GM19043 (cell line): Measurements from ENCODE around the gene ASTN2.

Source experiments
- ATAC-seq: cut with Tn5 transposase; IDR thresholded peaks from one replicate; pipeline ENCODE4 v1.9.1; 2021; ENCODE audit warnings: low read depth; ENCODE audit not compliant: unreplicated experiment

ASTN2 gene

DNA sequence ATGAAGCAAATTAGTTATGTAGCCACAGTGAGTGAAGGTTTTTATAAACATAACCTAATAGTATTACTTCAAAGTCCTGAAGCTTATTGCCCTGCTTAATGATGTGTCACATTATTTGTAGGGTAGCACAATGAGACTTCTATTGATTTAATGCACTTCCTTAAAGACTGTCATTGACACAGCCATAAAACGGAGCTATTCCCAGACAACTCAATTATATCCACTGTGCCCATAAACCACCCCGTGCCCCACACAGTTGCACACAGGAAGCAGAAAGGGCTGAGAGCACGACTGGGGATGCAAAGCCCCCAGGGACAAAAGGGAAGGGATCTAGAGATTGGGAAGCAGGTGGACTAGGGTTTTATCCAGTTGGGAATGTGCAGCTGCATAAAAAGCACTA lies 690.7 kb downstream of the ASTN2 start:
- no peak for ATAC-seq

DNA sequence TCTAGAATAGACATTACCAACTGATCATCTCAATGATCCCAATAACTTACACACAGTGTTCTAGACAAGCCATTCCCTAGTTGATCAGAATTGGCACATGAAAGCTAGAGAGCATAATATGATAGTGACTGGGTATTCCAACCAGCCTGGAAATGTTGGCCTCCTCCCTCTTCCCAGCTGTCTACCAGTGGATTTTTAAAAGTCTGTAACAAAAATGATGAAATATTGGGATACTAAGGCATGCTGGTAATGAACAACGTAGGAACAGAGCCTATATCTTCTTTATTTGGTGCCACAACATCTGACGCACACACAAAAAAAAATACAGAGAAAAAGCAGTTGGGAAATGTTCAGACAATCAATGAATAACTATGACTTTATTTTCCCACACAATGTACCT lies 692.9 kb downstream of the ASTN2 start:
- ATAC-seq: no peak

DNA sequence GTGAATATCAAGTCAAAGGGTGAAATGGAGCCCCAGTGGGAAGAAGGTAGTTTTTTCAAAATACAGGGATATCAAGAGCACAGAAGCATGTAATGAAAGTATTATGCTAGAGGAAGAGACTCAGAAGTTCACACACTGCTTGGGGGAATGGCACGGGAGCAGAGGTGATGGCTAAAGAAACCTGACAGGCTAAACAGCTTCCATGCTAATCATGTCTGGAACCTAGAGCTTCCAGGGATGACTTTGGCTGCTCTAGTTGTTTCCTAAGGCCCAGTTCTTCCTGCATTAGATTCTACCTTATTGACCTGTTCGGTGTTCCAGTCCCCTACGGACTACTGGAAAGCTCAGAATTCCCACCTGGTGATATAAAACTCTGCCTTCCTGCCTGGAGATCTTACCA lies 693.4 kb downstream of the ASTN2 start:
- no peak for ATAC-seq

DNA sequence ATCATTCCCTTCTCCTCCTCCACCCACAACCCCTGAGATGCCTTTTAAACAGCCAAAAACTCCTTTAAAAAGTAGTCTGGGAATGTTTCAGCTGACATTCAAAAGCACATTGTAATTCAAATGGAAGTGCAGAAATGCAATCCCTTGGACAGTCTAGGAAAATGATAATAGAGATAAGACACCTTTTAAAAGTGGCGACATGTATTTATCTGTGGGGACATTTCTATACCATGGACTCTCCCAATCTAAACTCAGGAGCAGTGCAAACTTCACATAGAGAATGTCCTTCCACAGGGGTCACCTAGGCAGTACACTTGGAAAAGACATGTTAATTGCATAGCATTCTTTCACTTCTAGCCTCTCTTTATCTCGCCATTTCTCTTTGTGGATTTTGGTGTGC lies 694.7 kb downstream of the ASTN2 start:
- ATAC-seq: no peak

DNA sequence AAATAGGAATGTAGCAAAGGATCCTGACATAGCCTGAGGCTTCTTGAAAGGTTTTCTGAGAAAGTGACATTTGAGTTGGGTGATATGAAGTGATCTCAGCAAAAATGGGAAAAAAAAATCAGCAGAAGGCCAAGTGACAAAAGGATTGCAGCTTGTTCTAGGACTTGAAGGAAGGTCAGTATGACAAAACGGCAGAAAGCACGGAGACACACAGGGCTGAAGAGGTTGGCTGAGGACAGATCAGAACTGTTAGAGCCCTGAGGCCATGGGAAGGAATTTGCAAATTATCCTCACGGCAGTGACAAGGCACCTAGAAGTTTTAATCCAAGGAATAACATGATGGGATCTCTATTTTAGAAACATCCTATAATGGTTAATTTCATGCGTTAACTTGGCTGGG lies 696.7 kb downstream of the ASTN2 start:
- ATAC-seq: no peak

DNA sequence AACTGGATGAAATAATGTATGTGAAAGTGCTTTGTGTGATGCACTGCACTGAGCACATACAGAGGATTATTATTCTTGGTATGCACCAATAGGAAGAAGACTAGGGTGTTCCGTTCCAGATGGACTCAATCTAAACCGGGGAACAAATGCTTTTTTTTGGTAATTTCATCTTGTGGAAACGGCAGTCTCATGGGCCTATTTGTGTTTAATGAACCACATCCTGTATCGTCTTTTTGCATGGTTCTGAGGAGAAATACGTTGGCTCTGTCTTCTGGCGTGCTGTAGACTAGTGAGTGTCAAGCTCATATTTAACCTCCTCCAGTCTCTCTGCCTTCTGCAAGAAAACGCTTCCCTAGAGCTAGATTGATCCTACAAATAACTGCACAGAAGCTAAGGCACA lies 697.7 kb downstream of the ASTN2 start:
- no peak for ATAC-seq

DNA sequence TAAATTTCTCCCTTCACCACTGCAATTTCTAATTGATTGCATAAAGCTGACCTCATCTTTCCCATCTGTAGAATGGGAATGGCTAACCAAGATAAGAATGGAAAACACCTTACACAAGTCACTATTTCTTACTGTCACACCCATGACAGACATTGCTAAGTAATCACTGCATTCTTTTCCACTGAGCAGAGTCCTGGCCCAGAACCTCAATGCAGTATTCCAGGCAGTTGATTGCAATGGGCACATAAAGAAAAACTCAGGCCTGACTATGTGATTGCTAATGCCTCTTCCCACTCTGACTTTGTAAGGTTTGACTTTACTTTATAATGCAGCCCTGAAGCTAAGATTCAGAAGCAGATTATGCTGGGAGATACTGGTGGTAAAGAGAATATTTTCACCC lies 698.4 kb downstream of the ASTN2 start:
- ATAC-seq: no peak

DNA sequence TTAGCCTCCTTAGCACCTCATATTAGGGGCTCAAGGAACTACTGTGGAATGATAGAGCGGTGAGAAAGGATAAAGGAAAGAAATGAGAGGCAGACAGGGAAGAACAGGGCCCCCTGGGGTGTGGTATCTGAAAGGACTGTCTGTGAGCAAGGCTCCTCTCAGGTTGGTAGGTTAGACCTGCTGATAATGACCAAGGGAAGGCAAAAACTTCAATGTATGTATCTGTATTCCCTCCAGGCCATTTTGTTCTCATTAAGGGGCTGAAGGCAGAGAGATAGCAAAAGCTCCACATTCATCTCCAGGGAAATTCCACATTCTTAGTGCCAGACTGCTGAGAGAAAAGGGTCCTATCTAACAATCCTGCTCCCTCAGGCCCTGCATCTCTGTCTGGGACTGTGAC lies 699.1 kb downstream of the ASTN2 start:
- ATAC-seq: no peak

DNA sequence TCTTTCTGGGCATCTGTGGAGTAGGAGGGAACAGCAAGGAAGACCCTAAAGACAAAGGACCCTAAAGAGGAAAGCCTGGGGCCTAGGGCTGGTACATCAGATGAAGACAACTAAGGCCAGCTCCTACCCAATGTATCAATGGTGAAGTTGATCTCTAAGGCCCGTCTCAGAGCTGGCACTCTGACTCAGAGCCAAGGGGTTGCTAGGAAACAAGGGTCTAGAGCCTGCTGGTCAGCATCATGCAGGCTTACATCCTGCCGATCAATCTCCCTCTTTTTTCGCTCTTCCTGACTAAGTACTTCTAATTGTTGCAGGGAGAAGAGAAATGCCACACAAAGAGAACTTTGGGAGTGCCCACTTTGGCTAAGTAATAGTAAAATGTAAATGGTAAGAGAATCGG lies 701.6 kb downstream of the ASTN2 start:
- ATAC-seq: no peak

DNA sequence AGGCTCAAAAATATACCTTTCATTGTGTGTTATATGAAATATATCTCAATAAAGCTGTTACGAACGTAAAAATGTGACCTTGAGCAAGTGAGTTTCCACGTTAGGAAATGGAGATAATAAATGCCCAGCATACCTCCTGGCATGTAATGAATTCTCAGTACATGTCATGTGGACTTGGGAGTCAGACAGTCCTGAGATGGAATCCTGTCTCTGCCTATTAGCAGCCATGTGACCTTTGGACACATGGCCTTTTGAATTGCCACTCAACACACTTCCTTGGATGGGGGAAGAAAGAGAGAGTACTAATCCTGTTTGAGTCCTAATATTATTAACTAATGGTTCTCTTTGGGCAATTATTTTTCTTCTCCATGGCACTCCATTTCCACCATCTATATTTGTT lies 702.1 kb downstream of the ASTN2 start:
- ATAC-seq: no peak

DNA sequence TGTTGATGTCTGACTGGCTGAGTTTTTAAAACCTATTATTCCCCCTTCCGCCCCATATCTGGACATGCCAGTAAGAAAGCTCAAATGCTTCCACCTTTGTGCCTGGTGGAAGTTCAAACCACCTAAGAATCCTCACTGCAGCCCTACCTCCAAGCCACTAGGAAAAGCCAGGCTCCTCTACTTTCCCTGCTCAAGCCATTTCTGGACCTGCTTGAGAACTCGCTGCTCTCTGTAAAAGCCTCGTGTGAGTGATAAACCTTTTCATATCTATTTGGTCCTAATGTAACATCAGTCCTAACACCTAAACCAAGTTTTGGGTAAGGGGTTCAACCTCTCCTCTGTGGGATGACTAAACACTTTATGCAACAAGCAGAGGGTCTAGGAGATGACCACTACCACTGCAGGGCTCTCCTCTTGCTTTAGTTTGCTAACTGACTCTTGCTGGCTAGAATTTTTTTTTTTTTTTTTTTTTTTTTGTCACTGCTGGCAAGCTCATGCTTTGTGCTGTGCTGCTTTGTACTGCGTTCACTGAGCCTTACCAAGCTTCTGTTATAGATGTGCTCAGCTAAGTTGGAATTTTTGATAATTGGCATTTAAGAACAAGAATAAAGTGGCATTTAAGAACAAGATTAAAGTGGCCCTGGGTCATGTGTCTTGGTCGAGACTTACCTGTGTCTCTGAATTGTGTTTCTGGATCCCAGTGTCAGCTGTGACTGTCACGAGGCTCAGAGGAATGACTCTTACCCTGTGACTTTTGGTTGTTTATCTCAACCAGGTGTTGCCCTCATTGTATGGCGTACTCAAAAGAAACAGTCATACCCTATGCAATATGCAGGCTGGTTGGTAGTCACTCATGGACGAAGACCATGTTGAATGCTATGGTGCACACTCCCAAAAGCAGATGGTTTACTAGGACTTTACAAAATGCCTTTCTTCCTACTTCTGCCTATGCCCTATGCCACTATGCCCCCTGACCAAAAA lies 708.3 kb downstream of the ASTN2 start:
- ATAC-seq: no peak

DNA sequence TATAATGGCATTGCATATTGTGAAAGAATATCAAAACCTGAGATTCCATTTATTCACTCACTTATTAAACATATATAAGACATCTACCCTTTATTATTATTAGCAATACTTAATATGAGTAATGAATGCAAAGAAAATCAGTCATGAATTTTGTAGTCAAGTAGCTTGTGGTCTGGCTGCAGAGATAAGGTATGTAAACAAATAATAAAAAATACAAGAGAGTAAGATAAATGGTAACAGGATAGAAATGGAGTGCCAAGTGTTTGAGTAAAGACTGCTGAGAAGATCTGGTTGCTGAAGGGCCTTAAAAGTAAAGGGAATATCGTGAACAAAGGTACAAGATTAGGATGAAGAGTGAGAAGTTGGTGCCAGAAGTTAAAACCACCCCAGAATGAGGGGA lies 709.3 kb downstream of the ASTN2 start:
- ATAC-seq: no peak

DNA sequence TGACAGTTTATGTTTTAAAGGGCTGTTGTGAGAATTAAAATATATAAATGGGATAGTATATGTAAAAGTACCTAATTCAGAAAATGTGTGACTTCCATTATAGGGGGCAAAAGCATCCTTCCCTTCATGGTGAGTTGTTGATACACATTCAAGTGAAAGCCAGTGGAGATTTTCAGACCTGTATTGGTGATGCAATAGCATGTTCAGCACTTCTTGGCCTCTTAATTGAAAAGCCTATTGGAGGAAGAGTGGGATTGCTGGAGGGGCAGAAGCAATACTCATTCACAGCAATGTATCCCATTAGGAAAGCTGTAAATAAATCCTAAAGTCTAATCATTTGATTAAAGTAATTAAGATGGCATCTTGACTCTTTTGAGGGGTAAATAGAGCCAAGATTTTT lies 710.4 kb downstream of the ASTN2 start:
- ATAC-seq: no peak

DNA sequence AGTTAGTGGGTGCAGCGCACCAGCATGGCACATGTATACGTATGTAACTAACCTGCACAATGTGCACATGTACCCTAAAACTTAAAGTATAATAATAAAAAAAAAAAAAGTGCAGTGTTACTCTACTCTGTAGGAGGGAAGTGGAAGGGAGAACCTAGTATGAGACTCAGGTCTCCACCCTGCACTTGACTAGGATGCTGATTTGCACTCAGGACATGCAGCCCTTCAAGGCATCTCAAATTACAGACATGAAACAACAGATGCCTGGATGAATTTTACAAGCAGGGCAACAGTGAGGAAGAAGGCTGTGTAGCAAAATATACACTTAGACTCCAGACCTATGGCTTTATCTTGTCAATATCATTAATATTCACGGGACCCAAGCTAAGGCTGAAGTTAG lies 711.2 kb downstream of the ASTN2 start:
- ATAC-seq: no peak

DNA sequence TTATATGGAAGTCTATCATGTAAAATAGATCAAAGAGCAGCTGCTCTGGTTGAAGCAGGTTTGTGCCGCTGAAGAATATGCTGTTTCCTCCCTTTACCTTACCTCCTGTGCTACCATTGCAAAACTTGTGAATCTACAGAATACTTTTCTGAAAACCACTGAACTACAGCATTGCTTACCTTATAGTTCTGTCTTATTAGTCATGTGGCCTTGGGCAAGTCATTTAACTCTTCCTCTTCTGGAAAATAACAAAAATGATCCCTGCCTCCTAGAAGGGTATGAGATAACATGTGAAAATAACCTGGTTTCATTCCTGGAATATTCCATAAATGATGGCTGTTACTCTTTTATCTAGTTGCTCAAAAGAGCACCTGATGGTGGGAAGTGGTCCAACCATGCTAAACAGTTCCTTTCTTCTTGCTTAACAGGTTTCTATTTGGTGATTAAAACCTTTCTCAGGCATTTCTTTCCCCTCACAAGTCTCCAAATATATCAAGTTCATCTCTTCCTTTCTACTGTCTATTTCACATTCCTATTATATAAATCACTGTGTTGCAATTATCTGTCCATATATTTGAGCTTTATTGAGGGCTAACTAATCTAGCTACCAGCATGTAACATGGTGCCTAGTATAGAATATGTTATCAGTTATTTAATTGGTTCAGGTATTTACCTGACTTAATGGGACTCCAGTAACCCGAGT lies 712.8 kb downstream of the ASTN2 start:
- no peak for ATAC-seq

DNA sequence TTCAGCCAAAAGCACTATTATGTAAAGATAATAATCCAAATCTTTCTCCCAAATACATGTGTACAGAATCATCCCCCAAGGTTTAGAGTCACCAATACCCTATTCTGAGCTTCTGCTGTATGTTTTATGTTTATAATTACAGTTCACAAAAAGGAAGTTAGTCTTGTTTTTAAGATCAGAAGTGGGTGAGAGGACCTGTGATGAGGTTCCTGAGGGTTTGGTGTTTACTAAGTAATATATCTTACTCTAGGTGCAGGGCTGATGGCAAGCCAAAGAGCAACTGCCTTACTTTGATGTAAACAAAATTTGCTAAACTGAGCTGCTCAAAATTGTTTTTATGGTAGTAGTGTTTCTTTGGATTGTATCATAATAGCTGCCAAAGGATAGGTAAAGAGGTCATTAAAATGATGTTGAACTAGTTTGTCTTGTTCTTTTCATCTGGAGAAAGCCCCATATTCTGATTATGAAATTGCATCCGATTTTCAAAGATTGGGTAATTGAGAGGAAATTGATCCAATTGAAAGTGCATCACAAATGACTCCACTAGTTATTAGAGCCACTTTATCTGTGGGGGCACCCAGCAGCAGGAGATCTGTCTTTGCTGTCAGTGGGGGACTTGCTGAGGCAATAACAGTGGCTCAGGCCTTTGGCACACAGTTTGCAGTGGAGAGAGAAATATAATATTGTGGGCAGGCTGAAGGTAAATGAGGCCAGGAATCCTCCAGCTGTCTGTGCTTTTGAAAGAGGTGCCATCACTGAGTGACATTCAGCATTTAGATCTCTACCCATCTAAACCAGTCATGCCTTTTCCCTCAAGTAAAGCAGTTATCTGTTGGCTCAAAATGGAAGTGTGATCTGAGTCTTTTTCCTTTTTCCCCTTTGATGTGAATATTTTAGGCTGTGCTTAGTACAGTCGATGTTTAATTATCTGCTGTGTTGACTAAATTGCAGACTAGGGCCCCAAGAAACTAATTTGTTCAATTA lies 713.7 kb downstream of the ASTN2 start:
- ATAC-seq: no peak

DNA sequence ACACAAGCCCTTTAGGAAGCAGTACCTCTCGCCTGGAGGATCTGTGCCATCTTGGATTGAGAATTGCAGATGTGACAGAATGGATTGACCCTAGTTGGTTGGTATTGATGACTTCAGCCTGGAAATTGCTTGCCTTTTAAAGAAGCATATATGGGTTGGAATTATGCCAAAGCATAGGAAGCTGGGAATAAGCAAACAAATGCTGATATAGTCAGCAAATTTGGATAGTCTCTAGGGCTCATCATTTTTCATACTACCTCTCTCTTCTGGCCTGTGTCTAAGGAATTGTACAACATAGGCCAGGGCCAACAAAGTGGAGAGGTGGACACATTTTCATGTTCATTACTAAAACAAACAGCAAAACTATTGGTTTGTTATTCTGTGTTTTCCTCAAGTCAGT lies 714.6 kb downstream of the ASTN2 start:
- no peak for ATAC-seq

DNA sequence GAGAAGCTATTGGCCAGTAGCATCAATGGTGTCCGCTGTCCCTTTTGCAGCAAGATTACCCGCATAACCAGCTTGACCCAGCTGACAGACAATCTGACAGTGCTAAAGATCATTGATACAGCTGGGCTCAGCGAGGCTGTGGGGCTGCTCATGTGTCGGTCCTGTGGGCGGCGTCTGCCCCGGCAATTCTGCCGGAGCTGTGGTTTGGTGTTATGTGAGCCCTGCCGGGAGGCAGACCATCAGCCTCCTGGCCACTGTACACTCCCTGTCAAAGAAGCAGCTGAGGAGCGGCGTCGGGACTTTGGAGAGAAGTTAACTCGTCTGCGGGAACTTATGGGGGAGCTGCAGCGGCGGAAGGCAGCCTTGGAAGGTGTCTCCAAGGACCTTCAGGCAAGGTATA lies 717.0 kb downstream of the ASTN2 start:
- ATAC-seq: no peak

DNA sequence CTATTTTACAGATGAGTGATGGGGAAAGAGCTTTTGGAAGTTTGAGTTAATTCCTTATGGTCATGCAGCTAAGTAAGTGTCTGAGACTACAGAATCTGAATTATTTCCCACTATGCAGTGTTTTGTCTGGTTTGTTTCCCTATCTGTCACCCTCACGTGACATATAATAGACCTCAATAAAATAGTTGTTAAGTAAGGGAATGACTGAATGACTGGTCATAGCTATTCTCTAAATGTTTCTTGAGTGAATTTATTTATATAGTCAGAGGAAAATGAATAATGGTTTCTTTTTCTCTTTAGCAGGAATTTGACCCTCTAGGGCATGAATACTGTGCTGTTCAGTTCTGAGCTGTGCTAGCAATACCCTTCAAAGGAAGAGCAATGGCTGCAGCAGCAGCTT lies 717.5 kb downstream of the ASTN2 start:
- ATAC-seq: no peak

DNA sequence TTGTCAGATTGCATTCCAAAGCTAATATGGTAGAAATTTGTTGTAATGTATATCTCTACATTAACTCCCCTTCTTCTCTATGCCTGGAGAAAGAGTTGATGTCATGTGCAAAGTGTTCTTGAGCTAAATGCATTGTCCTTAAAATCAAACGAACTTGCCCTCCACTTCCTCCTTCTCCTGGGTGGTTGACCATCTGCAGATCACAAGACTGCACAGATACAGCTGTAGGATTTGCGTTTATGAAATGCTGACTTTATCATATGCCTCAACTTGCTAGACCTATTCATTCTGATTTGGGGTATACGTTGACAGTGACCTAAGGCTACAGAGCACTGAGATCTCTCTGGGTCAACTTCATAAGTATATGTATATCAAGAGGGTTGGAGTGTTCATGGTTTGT lies 719.4 kb downstream of the ASTN2 start:
- ATAC-seq: no peak

DNA sequence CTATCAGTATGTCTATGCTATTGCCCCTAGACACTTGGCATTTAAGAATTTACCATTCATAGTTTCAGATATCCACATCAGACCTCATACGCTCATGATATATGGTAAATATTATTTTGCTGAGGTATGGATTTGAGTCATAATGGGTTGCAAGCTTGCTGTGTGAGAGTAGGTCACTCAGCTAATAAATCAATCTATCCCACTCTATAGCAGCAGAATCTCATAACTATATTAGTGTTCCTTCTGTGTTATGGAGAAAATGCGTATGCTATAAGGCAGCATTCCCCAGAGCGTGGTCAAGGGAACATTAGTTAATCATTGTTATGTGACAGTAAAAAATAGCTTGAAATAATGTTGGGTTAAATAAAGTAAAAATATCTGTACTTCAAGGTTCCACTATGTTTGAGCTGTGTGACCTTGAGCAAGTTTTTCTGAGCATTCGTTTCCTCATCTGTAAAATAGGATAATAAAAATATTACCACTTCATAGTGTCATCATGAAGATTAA lies 720.0 kb downstream of the ASTN2 start:
- ATAC-seq: no peak
